GM18873 (cell line): ENCODE results near the gene ZMIZ1.

Experiments
- ATAC-seq: cut with Tn5 transposase; IDR thresholded peaks from one replicate; pipeline ENCODE4 v1.9.1; 2021; ENCODE audit warnings: mild to moderate bottlenecking, moderate library complexity, moderate number of reproducible peaks; ENCODE audit not compliant: unreplicated experiment, low FRiP score

Gene ZMIZ1

GRCh38 chr10:79165070-79165778 is 96.5 kb downstream of the ZMIZ1 start:
- ATAC-seq, result no peak

GRCh38 chr10:79166312-79166721 is 97.6 kb downstream of the ZMIZ1 start:
- ATAC-seq, result no peak

GRCh38 chr10:79166741-79167140 is 98.0 kb downstream of the ZMIZ1 start:
- no peak for ATAC-seq

- ATAC-seq, result no peak
Measured at GRCh38 chr10:79167537-79167936, 98.8 kb downstream of the ZMIZ1 start.

GRCh38 chr10:79168210-79168609 is 99.4 kb downstream of the ZMIZ1 start:
- no peak for ATAC-seq

GRCh38 chr10:79170226-79170752 is 101.5 kb downstream of the ZMIZ1 start:
- no peak for ATAC-seq

GRCh38 chr10:79170993-79171392 is 102.2 kb downstream of the ZMIZ1 start:
- ATAC-seq, result no peak

- no peak for ATAC-seq
Measured at GRCh38 chr10:79171504-79171903, 102.7 kb downstream of the ZMIZ1 start.

- ATAC-seq, result no peak
Measured at GRCh38 chr10:79172881-79173280, 104.1 kb downstream of the ZMIZ1 start.

- no peak for ATAC-seq
Measured at GRCh38 chr10:79173582-79174262, 105.0 kb downstream of the ZMIZ1 start.

- no peak for ATAC-seq
Measured at GRCh38 chr10:79176052-79176501, 107.3 kb downstream of the ZMIZ1 start.

GRCh38 chr10:79176949-79177602 is 108.3 kb downstream of the ZMIZ1 start:
- ATAC-seq, result no peak

- no peak for ATAC-seq
Measured at GRCh38 chr10:79178070-79178576, 109.4 kb downstream of the ZMIZ1 start.

GRCh38 chr10:79178614-79179163 is 109.9 kb downstream of the ZMIZ1 start:
- ATAC-seq, result no peak

- no peak for ATAC-seq
Measured at GRCh38 chr10:79179164-79179956, 110.6 kb downstream of the ZMIZ1 start.

- no peak for ATAC-seq
Measured at GRCh38 chr10:79179957-79180309, 111.2 kb downstream of the ZMIZ1 start.

GRCh38 chr10:79180414-79181221 is 111.9 kb downstream of the ZMIZ1 start:
- ATAC-seq, result no peak

- no peak for ATAC-seq
Measured at GRCh38 chr10:79181227-79181626, 112.5 kb downstream of the ZMIZ1 start.
